Epithelial cell of proximal tubule (primary cell): ENCODE measurements around the gene BORA. TPM values are rescaled to one million over a fixed set of nuclear protein-coding genes. Genes with fewer than 3 reads are reported as not detected.
"Not testable (repeated sequence)": the region's sequence is repeated elsewhere in the genome, so short reads cannot be mapped to it uniquely, and the experiment has no call there.

Source experiments
- DNase-seq: peaks from one replicate; pipeline ENCODE4 v3.0.0-alpha.2; 2011; ENCODE audit warnings: low read depth
- H3K4me3 ChIP-seq: 2 replicates; pipeline ENCODE4 v1.5.1; 2011; ENCODE audit warnings: low read depth, mild to moderate bottlenecking, low read length
- CTCF ChIP-seq: conservative IDR thresholded peaks from 2 replicates; pipeline ENCODE4 v1.5.1; 2012; ENCODE audit warnings: low read depth, mild to moderate bottlenecking, low read length
- total RNA-seq: library from RNA; depleted of rRNA; stranded (reverse); fragments of >200 nt; gene quantifications from 2 replicates; pipeline ENCODE4 v1.2.3, GENCODE V29; 2015

Gene BORA
- total RNA-seq, 1 donor from 2014 or later, result 9.8 TPM

GRCh38 chr13:72757792-72758535, 30.2 kb downstream of the BORA start:
- no peak overlapping the region for H3K4me3 ChIP-seq
- no peak for DNase-seq
- TF ChIP-seq CTCF, result no peak

- no peak for TF ChIP-seq CTCF
- H3K4me3 ChIP-seq, result no peak overlapping the region
- no peak for DNase-seq
Measured at GRCh38 chr13:72760189-72760588, 32.5 kb downstream of the BORA start.

- no peak for TF ChIP-seq CTCF
- DNase-seq, result no peak
- H3K4me3 ChIP-seq, result no peak overlapping the region
Measured at GRCh38 chr13:72763411-72763810, 35.7 kb downstream of the BORA start.

GRCh38 chr13:72774019-72774418, 46.3 kb downstream of the BORA start:
- TF ChIP-seq CTCF, result no peak
- no peak overlapping the region for H3K4me3 ChIP-seq
- no peak for DNase-seq

- DNase-seq, result peak; percentile 82
- no peak for TF ChIP-seq CTCF
- H3K4me3 ChIP-seq, result peak within 1 kb of the TSS; percentile 97
Measured at GRCh38 chr13:72781451-72782439, 54.0 kb downstream of the BORA start, which contains the start of the genes DIS3 and PIBF1. TSS of gene DIS3 (minus strand) at chr13:72781900. CDS start at chr13:72781832, 68 bp downstream. TSS of gene PIBF1 (plus strand) at chr13:72782133. CDS start at chr13:72783470, 1,337 bp downstream.

- no peak for TF ChIP-seq CTCF
- peak overlapping the region; percentile 97 for H3K4me3 ChIP-seq
- DNase-seq, result no peak
Measured at GRCh38 chr13:72782717-72783116, 55.0 kb downstream of the BORA start.

GRCh38 chr13:72784679-72785078, 57.0 kb downstream of the BORA start:
- H3K4me3 ChIP-seq, DNase-seq: not testable (repeated sequence)
